HepG2 (cell line): Measurements from ENCODE around the gene CPNE5. TPM values are rescaled to one million over a fixed set of nuclear protein-coding genes. Genes with fewer than 3 reads are reported as not detected.

Experiments
- ATAC-seq: fragments of 200-7000 bp; cut with Tn5 transposase; 3 replicates; pipeline ENCODE4 v1.9.1; 2020; ENCODE audit warnings: mild to moderate bottlenecking, moderate library complexity
- BruUV-seq: library from RNA; stranded (reverse); fragments of 400-500 nt; replicated peaks from 2 replicates; lab custom pipeline; 2021; lab: Mats Ljungman, UMichigan
- CTCF ChIA-PET: fragments of 300-600 bp; formaldehyde crosslinking; extraction: SDS; loops from one replicate; lab custom pipeline; 2021; ENCODE audit warnings: low total read pairs, inconsistent platforms, low intra/inter-chr PET ratio; lab: Yijun Ruan, JAX
- POLR2A ChIA-PET: fragments of 350-600 bp; sonication (Branson Sonifier 250); formaldehyde crosslinking; loops from one replicate; lab custom pipeline; 2020; ENCODE audit warnings: antibody characterized with exemption, inconsistent platforms; lab: Yijun Ruan, JAX
- DNase-seq: peaks from one replicate; pipeline ENCODE4 v3.0.0-alpha.2; 2015; ENCODE audit warnings: low spot score
- FAIRE-seq: peaks from 3 replicates; lab custom pipeline; 2011; peaks lifted over from hg19 to GRCh38; lab: Jason Lieb, UNC
- H2AFZ ChIP-seq: one replicate; pipeline ENCODE4 v1.6.1; 2011; ENCODE audit warnings: low read length, inconsistent platforms
- H3K27ac ChIP-seq: fragments of 300-600 bp; 3 replicates; pipeline ENCODE4 v1.8.0; 2011; ENCODE audit warnings: mixed run types, mild to moderate bottlenecking, mixed read lengths, low read length, inconsistent platforms; ENCODE audit not compliant: insufficient read depth; ENCODE audit errors: extremely low read length
- H3K27me3 ChIP-seq, 2 experiments: fragments of 200-600 bp in 1 of 2; 2 replicates in 1 of 2; 3 replicates in 1 of 2; pipeline versions ENCODE4 v1.6.0 to v1.8.0; 2011; ENCODE audit warnings: low read length in 2 of 2, mild to moderate bottlenecking in 2 of 2, moderate library complexity in 2 of 2, inconsistent platforms in 1 of 2; ENCODE audit not compliant: insufficient read depth in 2 of 2, control insufficient read depth in 1 of 2
- H3K36me3 ChIP-seq, 2 experiments: fragments of 200-600 bp in 1 of 2; replicated peaks in 1 of 2; 2 replicates in 1 of 2; 3 replicates in 1 of 2; pipeline versions ENCODE4 v1.5.1 to v1.8.0; 2011; ENCODE audit warnings: low read length in 2 of 2, inconsistent platforms in 1 of 2; ENCODE audit not compliant: insufficient read depth in 2 of 2, control insufficient read depth in 1 of 2
- H3K4me1 ChIP-seq: 2 replicates; pipeline ENCODE4 v1.5.1; 2012; ENCODE audit warnings: low read length, inconsistent platforms; ENCODE audit not compliant: insufficient read depth
- H3K4me2 ChIP-seq: 2 replicates; pipeline ENCODE4 v1.6.0; 2011; ENCODE audit warnings: low read depth, low read length, inconsistent platforms
- H3K4me3 ChIP-seq, 3 experiments: fragments of 200-600 bp in 1 of 3; sonication (generic), shearing (Covaris generic) in 1 of 3; replicated peaks in 1 of 3; 2 replicates each; pipeline ENCODE4 v1.5.1; 2011 to 2016; ENCODE audit warnings: low read length in 3 of 3, inconsistent platforms in 2 of 3, low read depth in 2 of 3, mild to moderate bottlenecking in 2 of 3, control low read depth in 1 of 3, mixed read lengths in 1 of 3; ENCODE audit not compliant: insufficient read depth in 1 of 3
- H3K79me2 ChIP-seq: one replicate; pipeline ENCODE4 v1.6.1; 2011; ENCODE audit warnings: low read length, inconsistent platforms; ENCODE audit not compliant: insufficient read depth
- H3K9ac ChIP-seq: 2 replicates; pipeline ENCODE4 v1.6.0; 2011; ENCODE audit warnings: mild to moderate bottlenecking, low read depth, low read length, inconsistent platforms; ENCODE audit not compliant: insufficient read depth
- H3K9me3 ChIP-seq: 2 replicates; pipeline ENCODE4 v1.5.1; 2012; ENCODE audit warnings: mild to moderate bottlenecking, low read length
- H4K20me1 ChIP-seq: 2 replicates; pipeline ENCODE4 v1.6.0; 2011; ENCODE audit warnings: inconsistent platforms, mild to moderate bottlenecking, low read length, moderate library complexity; ENCODE audit not compliant: insufficient read depth
- ADNP ChIP-seq: sonication (generic); formaldehyde crosslinking; IDR thresholded peaks from 2 replicates; pipeline ENCODE4 v1.4.0; 2020; ENCODE audit warnings: missing genetic modification reagents
- BCL3 ChIP-seq: sonication (generic); formaldehyde crosslinking; IDR thresholded peaks from 2 replicates; pipeline ENCODE4 v1.5.1; 2020; ENCODE audit warnings: mild to moderate bottlenecking, missing genetic modification reagents, moderate library complexity
- GTF3A ChIP-seq: sonication (generic); formaldehyde crosslinking; conservative IDR thresholded peaks from 2 replicates; pipeline ENCODE4 v1.4.0; 2020; ENCODE audit warnings: mild to moderate bottlenecking, missing genetic modification reagents
- KAT7 ChIP-seq: IDR thresholded peaks from 2 replicates; pipeline ENCODE4 v1.6.1; 2018; ENCODE audit warnings: borderline replicate concordance, missing compliant biosample characterization
- NCOA2 ChIP-seq: sonication (generic); formaldehyde crosslinking; IDR thresholded peaks from 2 replicates; pipeline ENCODE4 v1.8.0; 2022; ENCODE audit warnings: inconsistent platforms
- PHF21A ChIP-seq: sonication (generic); formaldehyde crosslinking; IDR thresholded peaks from 2 replicates; pipeline ENCODE4 v1.5.0; 2020; ENCODE audit warnings: mild to moderate bottlenecking, missing genetic modification reagents
- RARA ChIP-seq: IDR thresholded peaks from 2 replicates; pipeline ENCODE4 v1.6.1; 2016; ENCODE audit warnings: missing genetic modification reagents, missing compliant biosample characterization
- RXRA ChIP-seq: sonication (generic); formaldehyde crosslinking; IDR thresholded peaks from 2 replicates; pipeline ENCODE4 v1.5.1; 2020; ENCODE audit warnings: missing genetic modification reagents
- SAP130 ChIP-seq: IDR thresholded peaks from 2 replicates; pipeline ENCODE4 v1.6.1; 2016; ENCODE audit warnings: low read depth
- SOX5 ChIP-seq: IDR thresholded peaks from 2 replicates; pipeline ENCODE4 v1.6.1; 2016; ENCODE audit warnings: borderline replicate concordance
- SP5 ChIP-seq: IDR thresholded peaks from 2 replicates; pipeline ENCODE4 v1.6.1; 2016; ENCODE audit warnings: low read depth, borderline replicate concordance
- ZNF205 ChIP-seq: IDR thresholded peaks from 2 replicates; pipeline ENCODE4 v1.6.1; 2018; ENCODE audit warnings: missing biosample characterization, missing genetic modification reagents
- ZNF550 ChIP-seq: sonication (generic); formaldehyde crosslinking; IDR thresholded peaks from 2 replicates; pipeline ENCODE4 v1.4.0; 2020; ENCODE audit warnings: mild to moderate bottlenecking, missing genetic modification reagents, borderline replicate concordance
- ZNF687 ChIP-seq: sonication (generic); formaldehyde crosslinking; IDR thresholded peaks from 2 replicates; pipeline ENCODE4 v1.5.1; 2020; ENCODE audit warnings: mild to moderate bottlenecking, missing genetic modification reagents, moderate library complexity
- ZNF800 ChIP-seq: sonication (generic); formaldehyde crosslinking; IDR thresholded peaks from 2 replicates; pipeline ENCODE4 v1.4.0; 2020; ENCODE audit warnings: missing genetic modification reagents
- WGBS: methylation state at CpG from one replicate; pipeline ENCODE4 v1.1.6; 2017; ENCODE audit warnings: low lambda C conversion rate; 5-methylcytosine and 5-hydroxymethylcytosine counted together
- in situ Hi-C: cut with HindIII; loops from 2 replicates; pipeline ENCODE4 v1.10.0; 2017; ENCODE audit warnings: low pct_unique_long_range_greater_than_20kb; ENCODE audit not compliant: extremely low pct_ligation_motif_present
- intact Hi-C: fragments of 100-400 bp; cut with micrococcal nuclease; formaldehyde crosslinking; loops from one replicate; pipeline ENCODE4 v1.10.0; 2022; ENCODE audit not compliant: unreplicated experiment
- polyA plus RNA-seq, 8 experiments: library from polyadenylated mRNA; depleted of rRNA in 3 of 8; stranded (reverse) in 7 of 8; unstranded in 1 of 8; fragments of >200 nt; fragmentation: Illumina TruSeq in 4 of 8; extraction: Trizol in 4 of 8; gene quantifications; 2 replicates each; pipeline versions ENCODE4 v1.2.1 to v1.2.3, GENCODE V29; 2011 to 2016; ENCODE audit warnings: low read depth in 4 of 8, missing spikeins in 1 of 8, mixed read lengths in 1 of 8; ENCODE audit not compliant: insufficient read depth in 1 of 8
- total RNA-seq, 5 experiments: library from RNA; depleted of rRNA; stranded (reverse); fragments of >200 nt; fragmentation: Illumina TruSeq; extraction: Trizol; gene quantifications; 2 replicates each; pipeline ENCODE4 v1.2.3, GENCODE V29; 2016; ENCODE audit warnings: low read depth in 1 of 5
- TF ChIP-seq, protein P1 (sequence below): sonication (generic); formaldehyde crosslinking; IDR thresholded peaks from 2 replicates; pipeline ENCODE4 v1.4.0; 2020; ENCODE audit warnings: missing genetic modification reagents, low read depth, mild to moderate bottlenecking, borderline replicate concordance

Gene CPNE5
- total and polyA plus RNA-seq, 2 of the 13 experiments (the other 11 are each of a cell fraction or from before 2014, with no cell fraction given), result 0.16 TPM; not detected in 1

DNA sequence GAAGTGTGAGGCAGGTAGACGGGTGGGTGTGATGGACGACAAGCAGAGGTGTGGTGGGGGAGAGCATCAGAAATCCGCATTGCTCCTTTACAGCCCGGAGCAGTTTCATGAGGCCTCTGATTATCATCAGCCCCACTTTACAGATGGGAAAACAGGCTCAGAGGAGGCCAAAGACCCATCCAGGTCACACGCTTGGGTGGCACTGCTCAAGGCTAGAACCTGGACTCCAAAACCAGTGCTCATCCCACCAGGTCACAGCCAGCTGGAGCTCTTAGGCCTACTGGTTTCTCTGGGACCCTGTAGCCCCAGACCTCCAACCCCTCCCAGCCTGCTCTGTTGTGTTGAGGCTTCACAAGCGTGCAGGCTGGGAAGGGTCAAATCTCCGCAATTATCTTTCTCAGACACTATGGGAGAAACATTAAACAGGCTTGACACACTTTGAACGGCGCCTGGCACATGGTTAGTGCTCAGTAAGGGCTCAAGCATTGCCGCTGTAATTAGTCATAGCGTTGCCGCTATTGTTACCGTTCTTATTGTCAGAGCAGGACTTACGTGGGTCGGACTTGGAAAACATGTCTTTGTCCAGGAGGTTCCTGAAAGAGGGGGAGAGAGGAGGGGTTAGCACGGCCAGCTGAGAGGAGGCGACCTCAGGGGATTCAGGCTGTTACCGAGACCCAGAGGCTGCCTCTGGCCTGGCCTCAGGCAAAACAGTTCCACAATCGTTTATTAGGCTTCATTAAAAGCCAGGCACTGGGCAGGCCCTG is 16.6 kb downstream of the CPNE5 start:
- H3K79me2 ChIP-seq, result no peaks in the 10 kb centered on the region
- H3K27ac ChIP-seq, result no peak overlapping the region
- WGBS, result 48% methylated on average over 19 of the region's 19 CpGs
- CTCF ChIA-PET, result no interaction called here
- H2AFZ ChIP-seq, result no peak overlapping the region
- no peak for DNase-seq
- no peaks in the 10 kb centered on the region for H3K36me3 ChIP-seq
- H3K4me3 ChIP-seq, result no peak overlapping the region
- BruUV-seq, result no TSS peak
- intact Hi-C loops (no loop called here), in situ Hi-C loops (no loop called here)
- POLR2A ChIA-PET, result no interaction called here
- H3K27me3 ChIP-seq, result peaks cover 14 to 53% of the 10 kb centered on the region in 2 experiments; a peak in 4 of 5 replicates
- peak overlapping the region; percentile 21; the same call in 1 of the 2 replicates for H3K4me2 ChIP-seq
- H3K9ac ChIP-seq, result no peak overlapping the region
- ATAC-seq, result no peak
- no peaks in the 10 kb centered on the region for H3K9me3 ChIP-seq
- H3K4me1 ChIP-seq, result peaks cover 100% of the 10 kb centered on the region
- no peak for FAIRE-seq
- no peaks in the 10 kb centered on the region for H4K20me1 ChIP-seq
- TF ChIP-seq ZNF800 (CRISPR knock-in tag), result no peak
- peak; percentile 69; the same call in 1 of the 2 replicates for TF ChIP-seq ZNF205
- TF ChIP-seq, protein P1, sequence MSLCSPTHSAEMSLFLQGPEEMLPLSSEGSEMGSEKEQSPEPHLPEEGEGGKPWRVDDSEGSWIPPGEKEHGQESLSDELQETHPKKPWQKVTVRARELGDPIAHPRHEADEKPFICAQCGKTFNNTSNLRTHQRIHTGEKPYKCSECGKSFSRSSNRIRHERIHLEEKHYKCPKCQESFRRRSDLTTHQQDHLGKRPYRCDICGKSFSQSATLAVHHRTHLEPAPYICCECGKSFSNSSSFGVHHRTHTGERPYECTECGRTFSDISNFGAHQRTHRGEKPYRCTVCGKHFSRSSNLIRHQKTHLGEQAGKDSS, result peak; percentile 99
- 0 out of 2 replicates have a peak, but pooled peaks have one; percentile 28 for TF ChIP-seq ADNP (CRISPR knock-in tag)
- 0 out of 2 replicates have a peak, but pooled peaks have one; percentile 44 for TF ChIP-seq BCL3 (CRISPR knock-in tag)
- no peak for TF ChIP-seq GTF3A (CRISPR knock-in tag)
- 0 out of 2 replicates have a peak, but pooled peaks have one; percentile 7 for TF ChIP-seq ZNF687 (CRISPR knock-in tag)
- TF ChIP-seq RXRA, result 0 out of 2 replicates have a peak, but pooled peaks have one; percentile 11
- peak; percentile 13; the same call in 1 of the 2 replicates for TF ChIP-seq SAP130 (CRISPR knock-in tag)
- no peak for TF ChIP-seq ZNF550 (CRISPR knock-in tag)
- TF ChIP-seq NCOA2 (CRISPR knock-in tag), result no peak
- no peak for TF ChIP-seq SP5 (CRISPR knock-in tag)
- no peak for TF ChIP-seq PHF21A (CRISPR knock-in tag)
- 0 out of 2 replicates have a peak, but pooled peaks have one; percentile 13 for TF ChIP-seq RARA (CRISPR knock-in tag)
- peak; percentile 45 for TF ChIP-seq SOX5 (CRISPR knock-in tag)
- TF ChIP-seq KAT7, result no peak
